A549 treated with CORT108297 at 1 μM for 4 hours (cell line): ENCODE data around the gene CATSPER3. TPM values are rescaled to one million over a fixed set of nuclear protein-coding genes. Genes with fewer than 3 reads are reported as not detected.

Source experiments
- total RNA-seq: library from RNA; stranded (reverse); fragments of 200-300 nt; extraction: Qiagen RNA extraction; gene quantifications from 5 replicates; pipeline ENCODE4 v1.2.3, GENCODE V29; 2022

The CATSPER3 gene
- 0.23 to 0.48 TPM (median 0.41 TPM) in 5 replicates for total RNA-seq

DNA sequence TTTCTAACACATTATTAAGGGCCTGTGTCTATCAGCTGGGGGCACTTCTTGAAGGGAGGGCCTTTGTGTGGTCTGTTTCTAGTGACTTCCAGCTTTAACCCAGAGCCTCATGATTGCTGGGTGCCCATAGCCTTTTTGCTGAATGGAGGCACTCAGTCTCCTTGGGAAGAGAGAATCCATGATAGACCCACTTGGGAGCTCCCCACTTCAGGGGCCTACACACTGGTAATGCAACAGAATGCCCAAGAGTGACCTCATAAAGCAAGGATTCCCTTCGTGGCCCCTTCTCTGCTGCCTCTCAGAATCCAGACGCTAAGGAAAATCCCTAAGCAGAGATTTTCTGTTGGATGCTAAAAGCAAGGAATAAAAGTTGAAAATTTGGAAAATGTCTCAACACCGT lies at the start of gene CATSPER3:
TSS of gene CATSPER3 (plus strand) at position 301 of the 400 bp plus-strand sequence. CDS start at position 386, 85 bp downstream.

DNA sequence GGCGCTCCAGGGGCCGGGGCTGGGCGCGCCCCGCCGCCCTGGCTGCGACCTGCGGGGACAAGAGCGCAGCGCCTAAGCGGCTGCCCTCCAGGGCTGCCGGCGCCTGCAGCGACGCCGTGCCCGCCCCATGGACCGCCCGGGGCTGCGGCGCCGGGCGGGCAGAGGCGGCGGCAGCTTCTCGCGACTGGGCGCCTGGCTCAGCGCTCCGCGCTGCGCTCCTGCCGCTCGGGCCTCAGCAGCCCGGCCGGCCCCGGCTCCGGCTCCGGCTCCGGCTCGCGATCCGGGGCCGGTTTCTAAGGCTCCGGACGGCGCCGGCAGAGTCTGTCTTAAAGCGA lies 66.2 kb downstream of the CATSPER3 start, which contains the start of gene PITX1:
TSS of gene PITX1 (minus strand) at position 328 of the 335 bp plus-strand sequence. CDS start 347 bp downstream, outside the sequence.

Other genes starting within 250 kb of the CATSPER3 start
- gene CAMLG, start 229.4 kb upstream of the CATSPER3 start, total RNA-seq = 26.1 to 31.4 TPM (median 28.4 TPM) in 5 replicates
- 48.4 to 76.5 TPM (median 62.3 TPM) in 5 replicates for gene DDX46, start 209.1 kb upstream of the CATSPER3 start, total RNA-seq
- gene C5orf24, start 121.9 kb upstream of the CATSPER3 start, total RNA-seq = 17.5 to 26.7 TPM (median 25.0 TPM) in 5 replicates
- 45.6 to 56.0 TPM (median 55.7 TPM) in 5 replicates for gene TXNDC15, start 93.5 kb upstream of the CATSPER3 start, total RNA-seq
- 10.1 to 11.8 TPM (median 10.5 TPM) in 5 replicates for gene PCBD2, start 62.8 kb upstream of the CATSPER3 start, total RNA-seq
- gene PITX1, start 66.3 kb downstream of the CATSPER3 start, total RNA-seq = 19.7 to 36.7 TPM (median 34.1 TPM) in 5 replicates